ENCODE data around the gene KCNMA1. TPM values are rescaled to one million over a fixed set of nuclear protein-coding genes. Genes with fewer than 3 reads are reported as not detected.

KCNMA1 gene
- total RNA-seq, 4 donors from 2014 or later, result 66.8 to 96.5 (median 78.9) TPM

DNA sequence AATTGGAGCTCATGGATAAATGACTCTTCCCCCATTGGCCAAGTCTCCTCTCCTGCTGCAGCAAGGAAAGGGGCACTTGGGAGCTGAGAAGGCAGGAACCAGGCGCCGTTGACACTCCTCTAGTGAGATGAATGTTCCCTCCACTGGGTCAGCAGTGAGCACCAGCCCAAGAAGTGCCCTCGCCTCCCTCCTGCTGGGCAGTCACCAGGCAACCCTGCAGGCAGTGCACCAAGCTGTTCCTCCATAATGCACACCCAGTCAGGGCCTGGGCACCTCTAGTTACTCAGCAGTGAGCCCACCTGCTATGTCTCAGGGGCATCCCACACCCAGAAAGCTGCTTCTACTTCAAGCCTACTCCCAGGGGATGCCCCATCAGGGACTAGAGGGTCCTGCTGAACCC is 84.3 kb downstream of the KCNMA1 start:
- intact Hi-C loops (cut with DNase I; ENCODE audit: low total_unique reads), result no loop called here
- no peaks in the 10 kb centered on the region for H3K9me3 ChIP-seq
- in situ Hi-C loops (cut with MboI; ENCODE audit: low sequenced_read_pairs in 4 of 4), result no loop called here
- H3K27ac ChIP-seq, result peak overlapping the region; percentile 80 to 86 (median 84)
- peaks cover 64 to 65% of the 10 kb centered on the region in 2 donors for H3K4me1 ChIP-seq
- DNase-seq, result no peak
- no peaks in the 10 kb centered on the region for H3K36me3 ChIP-seq
- TF ChIP-seq POLR2A (IDR thresholded peaks at IDR 0.05), result no peak
- TF ChIP-seq, protein P1, sequence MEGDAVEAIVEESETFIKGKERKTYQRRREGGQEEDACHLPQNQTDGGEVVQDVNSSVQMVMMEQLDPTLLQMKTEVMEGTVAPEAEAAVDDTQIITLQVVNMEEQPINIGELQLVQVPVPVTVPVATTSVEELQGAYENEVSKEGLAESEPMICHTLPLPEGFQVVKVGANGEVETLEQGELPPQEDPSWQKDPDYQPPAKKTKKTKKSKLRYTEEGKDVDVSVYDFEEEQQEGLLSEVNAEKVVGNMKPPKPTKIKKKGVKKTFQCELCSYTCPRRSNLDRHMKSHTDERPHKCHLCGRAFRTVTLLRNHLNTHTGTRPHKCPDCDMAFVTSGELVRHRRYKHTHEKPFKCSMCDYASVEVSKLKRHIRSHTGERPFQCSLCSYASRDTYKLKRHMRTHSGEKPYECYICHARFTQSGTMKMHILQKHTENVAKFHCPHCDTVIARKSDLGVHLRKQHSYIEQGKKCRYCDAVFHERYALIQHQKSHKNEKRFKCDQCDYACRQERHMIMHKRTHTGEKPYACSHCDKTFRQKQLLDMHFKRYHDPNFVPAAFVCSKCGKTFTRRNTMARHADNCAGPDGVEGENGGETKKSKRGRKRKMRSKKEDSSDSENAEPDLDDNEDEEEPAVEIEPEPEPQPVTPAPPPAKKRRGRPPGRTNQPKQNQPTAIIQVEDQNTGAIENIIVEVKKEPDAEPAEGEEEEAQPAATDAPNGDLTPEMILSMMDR (IDR thresholded peaks at IDR 0.05 in 4 of 5, conservative IDR thresholded peaks at IDR 0.05 in 1 of 5), result no peak
- no peak overlapping the region for H3K4me3 ChIP-seq
- ATAC-seq, result no peak
- no peaks in the 10 kb centered on the region for H3K27me3 ChIP-seq

DNA sequence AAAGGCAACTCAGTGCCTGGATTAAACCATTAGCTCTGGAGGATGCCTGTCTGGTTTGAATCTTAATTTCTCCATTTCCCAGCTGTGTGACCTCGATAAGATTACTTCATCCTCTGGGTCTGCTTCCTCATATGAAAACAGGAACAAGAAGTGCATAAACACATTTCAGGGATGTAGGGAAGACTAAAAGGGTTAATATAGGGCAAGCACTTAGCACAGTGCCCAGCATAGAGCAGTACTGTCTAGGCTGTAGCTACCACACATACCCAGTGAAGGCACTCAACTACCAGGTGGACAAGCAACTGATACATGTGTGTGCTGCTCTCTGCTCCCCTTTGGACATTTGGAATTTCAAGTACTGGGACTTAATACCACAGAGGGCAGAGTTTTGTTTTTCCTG is 85.4 kb downstream of the KCNMA1 start:
- ATAC-seq, result no peak
- in situ Hi-C loops (cut with MboI; ENCODE audit: low sequenced_read_pairs in 4 of 4), result no loop called here

DNA sequence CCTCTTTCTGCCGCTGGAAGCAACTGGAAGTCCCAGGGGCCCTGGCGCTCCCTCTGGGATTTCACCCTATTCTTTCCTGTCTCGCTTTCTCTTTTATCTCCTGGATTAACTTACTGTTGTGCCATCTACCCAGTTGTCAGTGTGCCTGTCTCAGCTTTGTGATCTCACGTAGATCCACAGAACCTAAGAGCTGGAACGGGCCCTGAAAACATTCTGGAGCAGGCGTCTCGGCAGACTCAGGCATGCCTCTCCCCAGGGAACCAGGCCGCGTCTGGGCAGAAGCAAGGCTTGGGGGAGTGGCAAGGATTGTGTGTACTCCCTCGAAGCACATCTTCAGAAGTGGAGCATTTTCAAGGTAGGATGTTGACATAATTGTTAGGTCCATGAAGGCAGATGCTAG is 87.2 kb downstream of the KCNMA1 start:
- ATAC-seq (peak in 1 of 2 donors; percentile 1), DNase-seq (peak; percentile 35 to 66)
- H3K27me3 ChIP-seq, result no peaks in the 10 kb centered on the region
- in situ Hi-C loops (cut with MboI; ENCODE audit: low sequenced_read_pairs in 4 of 4), result no loop called here
- H3K4me1 ChIP-seq, result peaks cover 68 to 75% of the 10 kb centered on the region in 2 donors
- H3K4me3 ChIP-seq, result no peak overlapping the region
- peak overlapping the region; percentile 79 to 93 (median 86) for H3K27ac ChIP-seq
- no peaks in the 10 kb centered on the region for H3K36me3 ChIP-seq
- intact Hi-C loops (cut with DNase I; ENCODE audit: low total_unique reads), result no loop called here
- TF ChIP-seq POLR2A (IDR thresholded peaks at IDR 0.05), result peak in 1 of 2 donors; percentile 17
- TF ChIP-seq, protein P1 (IDR thresholded peaks at IDR 0.05 in 4 of 5, conservative IDR thresholded peaks at IDR 0.05 in 1 of 5), result no peak
- no peaks in the 10 kb centered on the region for H3K9me3 ChIP-seq

More for the DNA sequence above, 85.4 kb downstream of the KCNMA1 start:
- Histone ChIP-seq H3K4me3 (no peak overlapping the region), H3K9me3 (no peaks in the 10 kb centered on the region), H3K36me3 (no peaks in the 10 kb centered on the region), H3K27me3 (no peaks in the 10 kb centered on the region), H3K27ac (peak overlapping the region; percentile 1 to 82 (median 41)), H3K4me1 (peaks cover 66 to 71% of the 10 kb centered on the region in 2 donors)
- intact Hi-C loops (cut with DNase I; ENCODE audit: low total_unique reads), result no loop called here
- TF ChIP-seq, protein P1 (IDR thresholded peaks at IDR 0.05 in 4 of 5, conservative IDR thresholded peaks at IDR 0.05 in 1 of 5), result no peak
- no peak for TF ChIP-seq POLR2A (IDR thresholded peaks at IDR 0.05)
- DNase-seq, result no peak

DNA sequence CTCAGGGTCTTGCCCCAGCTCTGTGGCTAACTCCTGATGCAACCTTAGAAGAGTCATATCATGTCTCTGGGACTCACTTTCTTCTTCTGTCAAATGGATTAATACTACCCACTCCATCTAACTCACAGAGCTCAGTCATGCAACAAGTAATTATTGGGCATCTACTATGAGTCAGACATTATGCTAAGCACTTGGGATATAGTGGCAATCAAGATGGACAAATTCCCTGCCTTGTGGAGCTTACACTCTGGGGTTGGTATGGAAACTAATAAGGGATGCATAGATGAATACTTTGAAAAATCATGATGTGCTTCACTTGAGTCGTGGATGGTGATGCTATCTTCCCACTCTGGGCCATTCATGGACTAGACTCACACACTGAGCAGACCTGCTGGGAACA is 88.9 kb downstream of the KCNMA1 start:
- peaks cover 58 to 62% of the 10 kb centered on the region in 2 donors for H3K4me1 ChIP-seq
- in situ Hi-C loops (cut with MboI; ENCODE audit: low sequenced_read_pairs in 4 of 4) (no loop called here), intact Hi-C loops (cut with DNase I; ENCODE audit: low total_unique reads) (loop anchor here (2.0 to 5.0 kb wide), 3 partner anchors 38 to 89 kb away; partner anchors contain the start of gene KCNMA1)
- ATAC-seq, result peak; percentile 0 to 16
- no peaks in the 10 kb centered on the region for H3K27me3 ChIP-seq
- no peak overlapping the region for H3K4me3 ChIP-seq
- H3K27ac ChIP-seq, result peak overlapping the region; percentile 79 to 93 (median 86)
- TF ChIP-seq POLR2A (IDR thresholded peaks at IDR 0.05), result no peak
- TF ChIP-seq, protein P1 (IDR thresholded peaks at IDR 0.05 in 4 of 5, conservative IDR thresholded peaks at IDR 0.05 in 1 of 5), result no peak
- no peaks in the 10 kb centered on the region for H3K36me3 ChIP-seq
- DNase-seq, result no peak
- no peaks in the 10 kb centered on the region for H3K9me3 ChIP-seq

DNA sequence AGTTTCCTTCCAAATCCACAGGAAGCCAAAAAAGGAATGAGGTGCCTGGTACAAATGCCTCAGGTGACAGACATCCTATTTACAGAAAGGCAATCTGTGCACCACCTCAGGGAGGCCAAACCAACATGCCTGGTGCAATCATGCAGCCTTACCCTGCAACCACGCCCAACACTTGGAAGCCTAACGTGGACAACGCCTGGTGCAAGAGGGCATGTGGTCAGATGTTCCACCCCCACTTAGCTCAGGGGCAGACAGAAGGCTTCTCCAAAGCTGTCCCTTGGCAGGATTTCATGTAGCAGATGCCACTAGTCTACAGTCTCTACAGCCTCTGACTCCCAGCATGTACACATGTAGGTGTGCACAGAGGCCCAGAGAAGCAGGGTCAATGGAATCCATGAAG is 89.5 kb downstream of the KCNMA1 start:
- no peaks in the 10 kb centered on the region for H3K36me3 ChIP-seq
- H3K27ac ChIP-seq, result peak overlapping the region; percentile 79 to 93 (median 88)
- in situ Hi-C loops (cut with MboI; ENCODE audit: low sequenced_read_pairs in 4 of 4) (no loop called here), intact Hi-C loops (cut with DNase I; ENCODE audit: low total_unique reads) (loop anchor here (2.0 to 5.0 kb wide), 3 partner anchors 39 to 89 kb away; partner anchors contain the start of gene KCNMA1)
- peaks cover 56 to 57% of the 10 kb centered on the region in 2 donors for H3K4me1 ChIP-seq
- no peaks in the 10 kb centered on the region for H3K9me3 ChIP-seq
- H3K4me3 ChIP-seq, result no peak overlapping the region
- ATAC-seq (peak; percentile 87 to 89), DNase-seq (peak; percentile 96 to 99)
- no peaks in the 10 kb centered on the region for H3K27me3 ChIP-seq
- peak in 1 of 2 donors; percentile 42 for TF ChIP-seq POLR2A (IDR thresholded peaks at IDR 0.05)
- TF ChIP-seq, protein P1 (IDR thresholded peaks at IDR 0.05 in 4 of 5, conservative IDR thresholded peaks at IDR 0.05 in 1 of 5), result no peak
